OCI-LY3 (cell line): ENCODE data around the gene DCAF4.

Source experiments
- H2AFZ ChIP-seq: fragments of 200-600, 300-600 bp; shearing (Covaris generic); 2 replicates; pipeline ENCODE4 v1.6.0; 2014; ENCODE audit warnings: antibody characterized with exemption, low read depth, low read length
- H3K27ac ChIP-seq: fragments of 200-600, 300-600 bp; sonication (generic); 2 replicates; pipeline ENCODE4 v1.5.1; 2014; ENCODE audit warnings: mild to moderate bottlenecking, low read length, moderate library complexity, mixed read lengths
- H3K27me3 ChIP-seq: fragments of 200-600, 300-600 bp; sonication (generic); 2 replicates; pipeline ENCODE4 v1.6.1; 2014; ENCODE audit warnings: low read depth, low read length, mixed read lengths
- H3K36me3 ChIP-seq: fragments of 200-600, 300-600 bp; sonication (generic); replicated peaks from 2 replicates; pipeline ENCODE3; 2014; ENCODE audit warnings: low read depth, low read length, mixed read lengths
- H3K4me1 ChIP-seq: fragments of 300-600, 200-600 bp; sonication (generic); 2 replicates; pipeline ENCODE4 v1.6.1; 2014; ENCODE audit warnings: low read length, mixed read lengths
- H3K4me2 ChIP-seq: fragments of 200-600, 300-600 bp; sonication (generic); 2 replicates; pipeline ENCODE4 v1.6.1; 2014; ENCODE audit warnings: low read length, mixed read lengths
- H3K4me3 ChIP-seq: fragments of 300-600, 200-600 bp; sonication (generic); 2 replicates; pipeline ENCODE4 v1.5.1; 2014; ENCODE audit warnings: antibody characterized with exemption, mild to moderate bottlenecking, low read length, moderate library complexity
- H3K79me2 ChIP-seq: fragments of 300-600, 200-600 bp; shearing (Covaris generic); 2 replicates; pipeline ENCODE4 v1.6.1; 2014; ENCODE audit warnings: mild to moderate bottlenecking, low read length, mixed read lengths
- H3K9ac ChIP-seq: fragments of 300-600, 200-600 bp; shearing (Covaris generic); 2 replicates; pipeline ENCODE4 v1.6.0; 2014; ENCODE audit warnings: mild to moderate bottlenecking, low read length, moderate library complexity
- H3K9me3 ChIP-seq: fragments of 200-600, 300-600 bp; shearing (Covaris generic); 2 replicates; pipeline ENCODE4 v1.6.1; 2014; ENCODE audit warnings: low read length, mixed read lengths; ENCODE audit not compliant: insufficient read depth
- H4K20me1 ChIP-seq: fragments of 200-600, 300-600 bp; sonication (generic); 2 replicates; pipeline ENCODE4 v1.6.1; 2016; ENCODE audit warnings: low read length, mixed read lengths; ENCODE audit not compliant: insufficient read depth
- CTCF ChIP-seq: fragments of 200-600, 300-600 bp; sonication (generic); IDR thresholded peaks from 2 replicates; pipeline ENCODE4 v1.5.1; 2014; ENCODE audit warnings: antibody characterized with exemption, low read length, low read depth
- EZH2phosphoT487 ChIP-seq: fragments of 200-600 bp; shearing (Covaris generic); IDR thresholded peaks from 2 replicates; pipeline ENCODE4 v1.6.1; 2018; ENCODE audit warnings: antibody characterized with exemption, mixed run types, low read depth

The DCAF4 gene

GRCh38 chr14:72887514-72887913 lies 38.8 kb upstream of the DCAF4 start:
- H3K9ac ChIP-seq, result no peak overlapping the region
- no peaks in the 10 kb centered on the region for H3K27me3 ChIP-seq
- H4K20me1 ChIP-seq, result no peaks in the 10 kb centered on the region
- H2AFZ ChIP-seq, result no peak overlapping the region
- TF ChIP-seq CTCF (no peak), EZH2phosphoT487 (no peak)
- H3K79me2 ChIP-seq, result peaks cover 86% of the 10 kb centered on the region
- no peak overlapping the region for H3K4me3 ChIP-seq
- H3K4me1 ChIP-seq, result peaks cover 26% of the 10 kb centered on the region
- no peaks in the 10 kb centered on the region for H3K9me3 ChIP-seq
- no peak overlapping the region for H3K4me2 ChIP-seq
- no peak overlapping the region for H3K27ac ChIP-seq
- peaks cover 3% of the 10 kb centered on the region for H3K36me3 ChIP-seq

GRCh38 chr14:72888192-72888591 lies 38.1 kb upstream of the DCAF4 start:
- Histone ChIP-seq H3K4me1 (peaks cover 26% of the 10 kb centered on the region), H3K4me3 (no peak overlapping the region), H2AFZ (no peak overlapping the region), H3K79me2 (peaks cover 88% of the 10 kb centered on the region), H3K27me3 (no peaks in the 10 kb centered on the region), H3K27ac (no peak overlapping the region), H3K4me2 (0 out of 2 replicates have a peak overlapping the region, but pooled peaks have one; percentile 9), H3K36me3 (peaks cover 3% of the 10 kb centered on the region), H3K9ac (no peak overlapping the region), H3K9me3 (no peaks in the 10 kb centered on the region), H4K20me1 (no peaks in the 10 kb centered on the region)
- TF ChIP-seq CTCF (no peak), EZH2phosphoT487 (no peak)

- H3K4me3 ChIP-seq, result no peak overlapping the region
These were observed 37.5 kb upstream of the DCAF4 start for GRCh38 chr14:72888636-72889201.

GRCh38 chr14:72889366-72889765 lies 36.9 kb upstream of the DCAF4 start:
- H3K4me2 ChIP-seq, result no peak overlapping the region
- no peak overlapping the region for H3K27ac ChIP-seq

More at GRCh38 chr14:72888636-72889201, 37.5 kb upstream of the DCAF4 start:
- Histone ChIP-seq H3K9me3 (no peaks in the 10 kb centered on the region), H3K4me2 (0 out of 2 replicates have a peak overlapping the region, but pooled peaks have one; percentile 9), H2AFZ (no peak overlapping the region), H3K4me1 (peaks cover 26% of the 10 kb centered on the region), H3K9ac (no peak overlapping the region), H3K36me3 (peaks cover 3% of the 10 kb centered on the region), H4K20me1 (no peaks in the 10 kb centered on the region), H3K79me2 (peaks cover 90% of the 10 kb centered on the region), H3K27me3 (no peaks in the 10 kb centered on the region), H3K27ac (no peak overlapping the region)
- TF ChIP-seq CTCF, result no peak

More at GRCh38 chr14:72889366-72889765, 36.9 kb upstream of the DCAF4 start:
- Histone ChIP-seq H2AFZ (no peak overlapping the region), H4K20me1 (no peaks in the 10 kb centered on the region), H3K9me3 (no peaks in the 10 kb centered on the region), H3K79me2 (peaks cover 86% of the 10 kb centered on the region), H3K4me3 (no peak overlapping the region), H3K9ac (no peak overlapping the region), H3K4me1 (peaks cover 23% of the 10 kb centered on the region), H3K36me3 (peaks cover 3% of the 10 kb centered on the region), H3K27me3 (no peaks in the 10 kb centered on the region)
- TF ChIP-seq EZH2phosphoT487 (no peak), CTCF (no peak)
